HG03571 (cell line): ENCODE results near the gene SMIM10L1.

ENCODE experiments used
- ATAC-seq: cut with Tn5 transposase; IDR thresholded peaks from one replicate; pipeline ENCODE4 v1.9.1; 2021; ENCODE audit not compliant: unreplicated experiment

SMIM10L1 gene

GRCh38 chr12:11171145-11171968 is at the start of gene SMIM10L1:
TSS of gene SMIM10L1 (plus strand) at chr12:11171194. CDS start at chr12:11171357, 163 bp downstream.
- ATAC-seq = peak; percentile 93

GRCh38 chr12:11130382-11130781 is 40.6 kb upstream of the SMIM10L1 start:
- no peak for ATAC-seq

- ATAC-seq = no peak
Observed at GRCh38 chr12:11130999-11131398, 40.0 kb upstream of the SMIM10L1 start.

- no peak for ATAC-seq
Observed at GRCh38 chr12:11133162-11133561, 37.8 kb upstream of the SMIM10L1 start.

DNA sequence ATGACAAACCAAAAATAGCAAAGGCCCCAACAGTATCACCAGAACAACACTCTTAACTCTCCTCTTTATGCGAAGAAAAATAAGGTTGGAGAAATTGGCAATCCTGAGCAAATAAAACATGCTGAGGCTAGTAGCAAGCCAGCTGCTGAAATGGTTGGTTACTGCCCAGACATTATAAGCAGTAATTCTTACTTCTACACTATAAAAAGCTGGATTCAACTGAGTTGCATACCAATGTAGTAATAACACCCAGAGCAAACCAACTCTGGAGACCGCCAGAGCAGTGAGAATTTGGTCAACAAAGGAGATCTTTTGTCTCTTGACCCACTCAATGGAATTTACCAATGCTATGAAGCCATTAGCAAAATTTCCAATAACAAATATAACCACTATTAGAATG is 37.2 kb upstream of the SMIM10L1 start:
- ATAC-seq = no peak

DNA sequence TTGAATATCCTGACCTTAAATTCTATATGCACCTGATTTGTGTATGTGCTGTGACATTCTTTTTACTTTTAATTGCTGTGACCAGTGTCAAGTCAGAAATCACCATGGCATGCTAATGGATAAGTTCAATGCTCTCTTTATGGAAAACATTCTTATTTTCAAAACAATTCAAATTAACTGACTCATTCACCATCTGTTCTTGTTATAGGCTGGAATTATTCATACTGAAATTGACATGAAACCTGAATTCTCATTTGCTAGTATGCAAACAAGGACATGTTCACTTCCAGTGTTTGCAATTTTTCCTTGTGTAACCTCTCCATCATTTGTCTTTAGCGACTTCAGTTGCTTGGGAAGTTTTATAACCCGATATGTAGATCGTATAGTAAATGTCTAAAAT is 36.7 kb upstream of the SMIM10L1 start, which contains the start of gene TAS2R30:
Gene TAS2R30, minus strand, starts transcription at position 340 of the 400 bp plus-strand sequence. CDS start 400 bp downstream, outside the sequence.
- ATAC-seq = no peak

- ATAC-seq = no peak
Observed at GRCh38 chr12:11136075-11136474, 34.9 kb upstream of the SMIM10L1 start.

DNA sequence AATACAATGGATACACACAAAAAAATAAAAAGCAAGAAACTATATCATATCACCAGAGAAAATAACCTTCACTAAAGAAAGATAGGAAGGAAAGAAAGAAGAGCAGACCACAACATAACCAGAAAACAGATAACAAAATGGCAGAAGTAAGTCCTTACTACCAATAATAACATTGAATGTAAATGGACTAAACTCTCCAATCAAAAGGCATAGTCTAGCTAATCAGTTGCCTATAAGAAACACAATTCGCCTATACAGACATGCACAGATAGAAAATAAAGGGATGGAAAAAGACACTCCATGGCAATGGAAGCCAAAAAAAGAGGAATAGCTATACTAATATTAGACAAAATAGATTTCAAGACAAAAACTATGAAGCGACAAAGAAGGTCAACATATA is 27.6 kb upstream of the SMIM10L1 start:
- no peak for ATAC-seq

- no peak for ATAC-seq
Observed at GRCh38 chr12:11144297-11144696, 26.7 kb upstream of the SMIM10L1 start.

GRCh38 chr12:11147420-11147819 is 23.6 kb upstream of the SMIM10L1 start:
- ATAC-seq = no peak

GRCh38 chr12:11150832-11151231 is 20.2 kb upstream of the SMIM10L1 start:
- no peak for ATAC-seq

- no peak for ATAC-seq
Observed at GRCh38 chr12:11152725-11153124, 18.3 kb upstream of the SMIM10L1 start.

DNA sequence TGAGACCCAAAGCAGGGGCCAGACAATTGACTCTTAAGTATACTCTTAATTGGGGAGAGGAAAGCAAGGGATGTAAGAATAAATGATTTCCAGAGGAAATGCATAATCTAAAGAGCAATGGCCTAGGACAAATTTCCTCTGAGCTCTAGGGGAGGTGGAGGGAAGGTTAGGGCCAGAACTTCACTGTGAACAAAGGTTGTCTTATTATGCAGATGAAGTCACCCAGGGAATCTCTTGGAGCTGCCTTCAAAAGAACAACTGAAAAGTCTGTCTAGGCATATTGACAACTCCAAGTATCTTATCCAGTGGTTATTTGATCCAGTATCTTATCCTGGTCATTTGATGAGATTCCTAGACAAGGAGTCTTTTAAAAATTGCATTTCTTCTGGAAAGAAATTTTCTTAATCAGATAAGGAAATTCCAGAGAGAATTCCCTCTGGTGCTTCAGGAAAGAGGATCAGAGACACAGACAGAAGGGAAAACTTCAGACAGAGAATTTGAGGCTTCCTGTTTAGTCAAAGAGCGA is 16.5 kb upstream of the SMIM10L1 start:
- no peak for ATAC-seq

- ATAC-seq = no peak
Observed at GRCh38 chr12:11158885-11159444, 12.0 kb upstream of the SMIM10L1 start.

DNA sequence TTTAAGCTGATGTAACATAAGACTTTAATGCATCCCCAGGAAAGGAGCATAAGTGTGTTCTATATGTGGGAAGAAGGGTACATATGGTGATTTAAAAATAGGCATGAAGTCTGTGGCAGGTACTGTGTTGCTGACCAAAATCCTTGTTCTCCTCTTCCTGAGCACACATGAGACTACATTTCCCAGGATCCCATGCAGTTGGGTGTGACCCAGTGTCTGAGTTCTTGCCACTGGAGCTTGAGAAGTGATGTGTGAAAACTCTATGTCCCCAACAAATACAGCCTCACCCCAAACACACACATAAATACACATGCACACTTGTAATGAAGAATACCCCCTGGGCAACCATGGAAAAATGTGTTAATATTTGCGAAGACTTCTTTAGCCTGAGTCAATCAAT is 8.5 kb upstream of the SMIM10L1 start:
- ATAC-seq = no peak

- ATAC-seq = no peak
Observed at GRCh38 chr12:11164384-11164783, 6.6 kb upstream of the SMIM10L1 start.

DNA sequence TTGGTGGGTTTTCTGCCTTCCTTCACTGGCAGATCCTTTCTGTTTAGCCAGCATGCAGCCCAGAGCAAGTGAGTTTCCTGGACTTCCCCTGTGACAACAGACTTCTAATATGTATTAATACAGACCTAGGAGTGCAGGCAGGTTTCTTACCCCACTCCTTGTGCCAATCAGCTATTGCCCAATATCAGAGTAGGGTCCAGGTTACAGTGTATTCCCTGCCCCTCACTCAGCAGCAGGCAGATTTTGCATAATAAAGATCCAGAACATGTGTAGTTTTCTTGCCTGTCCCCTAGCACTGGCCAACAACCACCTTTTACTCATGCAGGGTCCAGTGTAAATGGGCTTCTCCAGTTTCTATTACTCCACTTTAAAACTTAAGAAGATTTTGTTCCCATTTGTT is 4.7 kb upstream of the SMIM10L1 start:
- ATAC-seq = no peak

DNA sequence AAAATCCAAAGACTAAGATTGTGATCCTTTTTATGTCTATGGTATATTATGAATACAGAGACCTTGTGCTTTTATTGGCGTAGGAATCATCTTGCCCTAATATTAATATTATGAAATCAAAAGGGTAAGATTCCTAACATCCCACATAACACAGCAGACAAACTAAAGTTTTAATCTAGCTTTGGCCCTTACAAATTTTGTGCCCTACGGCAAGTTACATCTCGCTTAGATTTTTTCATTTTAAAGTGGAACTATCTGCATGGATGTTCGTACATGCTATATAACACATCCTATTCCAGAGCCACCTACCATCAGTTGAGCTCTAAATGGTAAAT is 217 bp upstream of the SMIM10L1 start:
- no peak for ATAC-seq

DNA sequence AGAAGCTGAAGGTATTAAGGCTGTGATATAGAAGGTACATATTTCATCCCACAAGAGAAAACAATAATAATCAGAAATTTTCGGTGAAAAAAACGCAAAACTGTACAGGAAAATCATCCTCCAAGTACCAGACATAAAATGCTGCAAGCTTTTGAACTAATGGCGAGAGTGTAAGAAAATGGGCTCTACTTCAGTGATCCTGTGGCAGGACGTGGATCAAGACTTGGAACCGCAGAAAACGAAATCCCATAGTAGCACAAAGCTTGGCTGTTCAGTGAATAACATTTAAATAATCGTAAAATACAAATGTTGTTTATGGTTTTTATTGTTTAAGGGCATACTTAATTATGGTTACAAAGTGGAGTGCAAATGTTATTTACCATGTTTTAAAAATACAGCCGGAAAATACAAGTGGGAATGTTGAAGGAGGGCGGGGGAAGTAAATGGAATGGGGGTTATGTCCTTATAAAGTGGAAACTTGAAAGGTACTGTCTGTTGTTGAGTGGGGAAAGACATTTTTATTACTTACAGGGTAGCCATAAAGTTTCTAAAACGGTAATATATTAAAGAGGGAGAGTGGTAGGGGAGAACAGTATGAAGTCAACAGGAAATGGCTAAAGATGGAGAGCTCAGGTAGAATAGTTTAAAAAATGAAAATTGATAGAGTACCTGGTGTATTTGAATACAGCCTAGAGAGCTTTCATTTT is 1.1 kb downstream of the SMIM10L1 start:
- ATAC-seq = no peak

GRCh38 chr12:11174022-11174421 is 3.0 kb downstream of the SMIM10L1 start:
- no peak for ATAC-seq

GRCh38 chr12:11178250-11178649 is 7.3 kb downstream of the SMIM10L1 start:
- ATAC-seq = no peak

DNA sequence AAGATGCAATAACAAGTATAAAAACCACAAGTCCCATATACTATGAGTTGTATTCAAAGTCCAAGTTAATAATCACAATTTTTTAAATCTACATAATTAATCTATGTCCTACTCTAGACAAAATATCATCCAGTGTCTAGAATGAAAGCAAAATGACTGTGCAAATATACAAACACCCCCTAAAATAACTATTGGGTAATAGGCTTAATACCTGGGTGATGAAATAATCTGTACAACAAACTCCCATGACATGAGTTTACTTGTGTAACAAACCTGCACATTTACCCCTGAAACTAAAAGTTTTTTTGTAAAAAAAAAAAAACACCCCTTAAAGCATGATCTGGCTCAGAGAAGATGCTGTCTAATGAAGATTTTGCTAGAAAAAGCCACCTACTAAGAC is 11.5 kb downstream of the SMIM10L1 start:
- ATAC-seq = no peak
